GM21576 (cell line): ENCODE data around the gene ACTN4.

Experiments
- ATAC-seq: cut with Tn5 transposase; IDR thresholded peaks from one replicate; pipeline ENCODE4 v1.9.1; 2021; ENCODE audit warnings: mild to moderate bottlenecking, moderate library complexity; ENCODE audit not compliant: unreplicated experiment

The ACTN4 gene

GRCh38 chr19:38635483-38636399, 11.7 kb upstream of the ACTN4 start:
- no peak for ATAC-seq

GRCh38 chr19:38638461-38638860, 9.0 kb upstream of the ACTN4 start:
- no peak for ATAC-seq

GRCh38 chr19:38639679-38640078, 7.8 kb upstream of the ACTN4 start:
- ATAC-seq = no peak

GRCh38 chr19:38640368-38640767, 7.1 kb upstream of the ACTN4 start:
- ATAC-seq = no peak

DNA sequence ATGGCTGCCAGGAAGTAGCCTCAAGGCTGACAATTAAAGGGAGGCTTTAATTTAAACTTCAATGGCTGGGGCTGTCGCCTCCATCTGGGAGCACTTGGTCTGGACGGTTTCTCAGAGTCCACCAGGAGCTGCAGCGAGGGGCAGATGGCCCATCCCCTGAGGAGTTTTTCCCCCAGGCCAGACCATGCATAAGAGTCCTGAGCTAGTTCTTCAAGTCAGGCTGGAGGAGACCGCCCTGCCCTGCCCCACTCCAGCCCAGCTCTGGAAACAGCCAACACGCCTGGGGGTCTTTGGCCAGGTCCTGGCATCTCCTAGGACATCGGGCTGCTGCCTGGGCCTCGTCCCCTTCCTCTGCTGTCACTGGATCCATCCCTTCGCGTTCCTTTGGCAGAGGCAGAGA, 5.3 kb upstream of the ACTN4 start:
- ATAC-seq = no peak

- no peak for ATAC-seq
Observed at GRCh38 chr19:38644719-38645118, 2.7 kb upstream of the ACTN4 start.

DNA sequence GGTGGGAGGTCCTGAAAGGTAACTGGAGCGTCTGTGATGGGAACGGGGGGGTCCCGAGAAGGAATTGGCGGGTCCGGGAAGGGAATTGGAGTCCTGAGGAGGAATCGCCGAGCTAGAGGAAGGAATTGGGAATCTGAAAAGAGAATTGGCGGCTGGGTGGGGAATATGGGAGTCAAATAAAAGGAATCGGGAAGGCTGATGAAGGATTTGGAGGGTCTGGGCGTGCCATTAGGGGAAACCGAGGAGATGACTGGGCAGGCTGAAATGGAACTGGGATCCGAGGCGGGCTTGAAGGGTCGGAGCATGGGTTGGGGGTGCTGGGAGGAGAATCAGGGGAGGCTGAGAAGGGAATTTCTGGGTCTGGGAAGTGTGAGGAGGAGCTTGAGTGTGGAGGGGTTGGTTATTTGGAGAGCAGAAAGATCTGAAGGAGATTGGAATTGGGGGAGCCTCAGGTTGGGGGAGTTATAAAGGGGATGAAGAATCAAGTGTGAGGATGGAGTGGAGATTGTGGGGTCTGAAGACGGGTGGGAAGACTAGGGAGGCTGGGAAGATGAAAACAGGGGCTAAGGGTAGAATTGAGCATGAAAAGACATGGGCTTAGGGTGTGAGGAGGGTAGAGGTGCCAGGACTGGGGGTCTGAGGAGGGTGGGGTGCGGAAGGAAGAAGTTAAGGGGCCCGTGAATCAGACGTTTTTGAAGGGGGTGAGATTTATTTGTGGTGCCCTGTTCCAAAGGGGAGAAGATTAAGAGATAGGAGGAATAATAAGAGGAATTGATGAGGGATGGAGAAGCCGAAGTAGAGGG, 718 bp downstream of the ACTN4 start:
- no peak for ATAC-seq

GRCh38 chr19:38648769-38649304, 1.4 kb downstream of the ACTN4 start:
- no peak for ATAC-seq

GRCh38 chr19:38649305-38650171, 2.1 kb downstream of the ACTN4 start:
- ATAC-seq = no peak

- ATAC-seq = no peak
Observed at GRCh38 chr19:38650172-38650775, 2.8 kb downstream of the ACTN4 start.

GRCh38 chr19:38650911-38651584, 3.6 kb downstream of the ACTN4 start:
- ATAC-seq = no peak

- ATAC-seq = no peak
Observed at GRCh38 chr19:38653028-38653571, 5.7 kb downstream of the ACTN4 start.

DNA sequence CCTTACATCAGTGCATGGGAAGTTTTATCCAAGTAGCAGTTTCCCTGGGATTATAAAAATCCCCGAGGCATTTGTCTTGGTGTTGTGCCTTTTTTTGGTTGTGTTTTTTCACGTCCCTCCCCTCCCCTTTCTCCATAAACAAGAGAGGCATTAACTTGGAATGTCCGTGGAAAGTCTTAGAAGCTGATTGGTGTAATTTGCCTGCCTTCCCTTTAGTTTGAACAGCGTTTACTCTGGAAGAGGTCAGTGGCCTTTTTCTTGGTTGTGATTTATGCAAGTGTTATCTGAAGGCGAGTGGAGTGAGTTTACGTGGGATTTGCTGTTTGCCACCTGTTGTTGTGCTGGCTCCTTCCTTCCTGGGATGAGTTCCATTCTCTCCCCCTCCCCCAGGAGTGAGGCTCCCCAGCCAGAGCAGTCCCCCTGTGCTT, 7.2 kb downstream of the ACTN4 start:
- ATAC-seq = no peak

DNA sequence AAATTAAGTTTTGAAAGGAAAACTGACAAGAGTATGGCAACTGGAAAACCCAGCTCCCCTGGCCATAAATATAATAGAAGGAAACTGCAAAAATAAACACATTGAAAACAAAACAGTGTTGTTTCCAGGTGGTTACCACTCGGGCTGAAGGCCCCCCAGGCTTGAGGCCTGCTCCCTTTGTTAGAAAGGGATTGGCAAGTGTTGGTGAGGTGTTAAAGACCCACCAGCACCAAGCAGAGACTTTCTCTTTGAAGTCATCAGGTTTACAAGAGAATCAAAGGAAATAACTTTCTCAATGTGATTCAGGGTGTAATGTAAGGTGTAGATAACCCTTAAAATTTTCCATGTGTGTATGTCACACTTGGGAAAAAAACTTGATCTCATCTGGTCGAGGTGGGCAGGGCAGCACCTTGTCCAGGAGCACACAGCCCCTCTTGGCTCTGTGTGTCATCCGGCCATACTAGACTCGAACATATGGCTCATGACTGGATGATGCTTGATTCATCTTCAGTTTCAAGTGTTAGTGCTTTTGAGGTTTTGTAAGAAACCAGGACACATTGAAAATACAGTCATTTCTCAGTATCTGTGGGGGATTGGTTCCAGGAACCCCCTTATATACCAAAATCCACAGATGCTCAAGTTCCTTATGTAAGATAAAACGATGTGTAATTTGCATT, 7.8 kb downstream of the ACTN4 start:
- no peak for ATAC-seq

GRCh38 chr19:38656171-38656981, 8.9 kb downstream of the ACTN4 start:
- no peak for ATAC-seq

DNA sequence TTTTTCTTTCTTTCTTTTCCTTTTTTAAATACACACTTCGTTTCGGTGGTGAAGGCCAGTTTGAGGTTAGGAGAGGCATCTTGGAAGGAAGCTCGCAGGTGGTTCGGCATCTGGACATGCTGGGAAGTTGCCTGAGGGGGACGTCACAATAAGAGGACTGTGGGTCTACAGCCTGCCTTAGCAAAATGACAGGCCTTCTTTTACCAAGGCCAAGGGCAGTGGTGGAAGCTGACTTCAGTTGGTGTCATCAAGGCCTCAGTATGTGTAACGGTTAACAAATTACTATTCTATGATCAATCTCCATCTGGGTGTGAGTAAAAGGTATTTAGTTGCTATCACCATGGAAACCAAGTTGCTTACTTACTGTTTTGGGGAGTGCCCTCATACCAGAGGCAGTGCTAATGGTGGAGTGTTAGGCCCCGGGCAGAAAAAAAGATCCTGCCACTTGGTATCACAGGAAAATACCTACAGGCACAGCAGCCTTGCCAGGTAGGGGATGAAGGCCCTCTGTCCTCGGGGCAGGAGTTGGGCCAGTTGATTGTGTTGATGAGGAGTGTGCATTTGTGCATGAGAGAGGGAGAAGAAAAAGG, 10.3 kb downstream of the ACTN4 start:
- ATAC-seq = no peak

DNA sequence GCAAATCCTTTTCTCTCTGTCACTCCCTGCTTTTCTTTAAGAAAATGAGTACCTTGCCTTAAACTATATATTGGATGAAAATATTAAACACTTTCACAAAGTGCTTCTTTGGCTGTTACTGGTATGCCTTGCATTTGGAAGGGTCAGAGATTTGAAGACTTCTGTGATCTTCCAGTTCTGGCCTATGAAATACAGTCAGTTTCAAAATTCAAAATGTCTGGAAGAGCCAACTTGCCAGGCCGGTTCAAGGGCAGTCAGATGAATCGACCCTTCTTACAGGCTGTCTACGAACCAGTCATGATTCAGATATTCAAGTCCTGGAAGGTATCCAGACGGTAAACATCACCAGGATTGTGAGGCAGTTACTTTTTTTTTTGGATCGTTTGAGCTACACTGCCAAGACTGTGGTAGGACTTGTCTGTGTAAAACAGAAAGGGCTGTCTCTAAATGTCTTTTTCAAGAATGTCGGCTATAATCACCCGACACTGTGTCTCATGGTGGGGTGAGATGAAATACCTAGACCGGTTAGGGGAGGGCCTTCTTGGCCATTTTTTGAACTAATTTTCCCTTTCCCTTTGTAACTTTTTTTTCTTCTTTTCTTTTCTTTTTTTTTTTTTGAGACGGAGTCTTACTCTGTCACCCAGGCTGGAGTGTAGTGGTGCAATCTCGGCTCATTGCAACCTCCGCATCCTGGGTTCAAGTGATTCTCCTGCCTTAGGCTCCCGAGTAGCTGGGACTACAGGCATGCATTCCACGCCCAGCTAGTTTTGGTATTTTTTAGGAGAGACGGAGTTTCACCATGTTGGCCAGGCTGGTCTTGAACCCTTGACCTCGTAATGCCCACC, 11.2 kb downstream of the ACTN4 start:
- ATAC-seq = no peak
